Peyer's patch (tissue), 4 donors: ENCODE data around the gene CENPC.

Source experiments
- CTCF ChIP-seq, 6 experiments: fragments of 450-650 bp in 4 of 6; fragments of 200-600 bp in 2 of 6; sonication (generic) in 1 of 6; IDR thresholded peaks; one replicate each; pipeline ENCODE4 v1.5.1; 2017 to 2019; ENCODE audit warnings: antibody characterized with exemption in 6 of 6, mild to moderate bottlenecking in 3 of 6, moderate library complexity in 1 of 6
- POLR2A ChIP-seq, 2 donors: fragments of 450-650 bp; IDR thresholded peaks; one replicate each; pipeline ENCODE4 v1.5.1; 2017; ENCODE audit warnings: antibody characterized with exemption in 2 of 2, mild to moderate bottlenecking in 2 of 2, moderate library complexity in 2 of 2

- TF ChIP-seq POLR2A (IDR thresholded peaks at IDR 0.05) (no peak), CTCF (IDR thresholded peaks at IDR 0.05) (no peak)
These were observed 61.3 kb downstream of the CENPC start for GRCh38 chr4:67483868-67484602.
